OCI-LY7 (cell line): Measurements from ENCODE around the gene CD3G.

ENCODE experiments used
- EZH2phosphoT487 ChIP-seq: fragments of 200-600 bp; sonication (generic); IDR thresholded peaks from 2 replicates; pipeline ENCODE4 v1.6.1; 2018; ENCODE audit warnings: low read depth, borderline replicate concordance, mild to moderate bottlenecking, mixed run types, antibody characterized with exemption, low read length, moderate library complexity, mixed read lengths
- TF ChIP-seq, protein P1 (sequence below): fragments of 200-600 bp; sonication (generic); conservative IDR thresholded peaks from 2 replicates; pipeline ENCODE4 v1.5.1; 2014; ENCODE audit warnings: mild to moderate bottlenecking, antibody characterized with exemption, low read length, moderate library complexity, mixed read lengths

- TF ChIP-seq EZH2phosphoT487: no peak
- TF ChIP-seq, protein P1, sequence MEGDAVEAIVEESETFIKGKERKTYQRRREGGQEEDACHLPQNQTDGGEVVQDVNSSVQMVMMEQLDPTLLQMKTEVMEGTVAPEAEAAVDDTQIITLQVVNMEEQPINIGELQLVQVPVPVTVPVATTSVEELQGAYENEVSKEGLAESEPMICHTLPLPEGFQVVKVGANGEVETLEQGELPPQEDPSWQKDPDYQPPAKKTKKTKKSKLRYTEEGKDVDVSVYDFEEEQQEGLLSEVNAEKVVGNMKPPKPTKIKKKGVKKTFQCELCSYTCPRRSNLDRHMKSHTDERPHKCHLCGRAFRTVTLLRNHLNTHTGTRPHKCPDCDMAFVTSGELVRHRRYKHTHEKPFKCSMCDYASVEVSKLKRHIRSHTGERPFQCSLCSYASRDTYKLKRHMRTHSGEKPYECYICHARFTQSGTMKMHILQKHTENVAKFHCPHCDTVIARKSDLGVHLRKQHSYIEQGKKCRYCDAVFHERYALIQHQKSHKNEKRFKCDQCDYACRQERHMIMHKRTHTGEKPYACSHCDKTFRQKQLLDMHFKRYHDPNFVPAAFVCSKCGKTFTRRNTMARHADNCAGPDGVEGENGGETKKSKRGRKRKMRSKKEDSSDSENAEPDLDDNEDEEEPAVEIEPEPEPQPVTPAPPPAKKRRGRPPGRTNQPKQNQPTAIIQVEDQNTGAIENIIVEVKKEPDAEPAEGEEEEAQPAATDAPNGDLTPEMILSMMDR: no peak
These were observed 18.9 kb upstream of the CD3G start for GRCh38 chr11:118325283-118325682.
